ENCODE data around the gene POLL.
A peak's percentile ranks its signal among the peaks of the same experiment; 100 is the strongest.

Gene POLL

DNA sequence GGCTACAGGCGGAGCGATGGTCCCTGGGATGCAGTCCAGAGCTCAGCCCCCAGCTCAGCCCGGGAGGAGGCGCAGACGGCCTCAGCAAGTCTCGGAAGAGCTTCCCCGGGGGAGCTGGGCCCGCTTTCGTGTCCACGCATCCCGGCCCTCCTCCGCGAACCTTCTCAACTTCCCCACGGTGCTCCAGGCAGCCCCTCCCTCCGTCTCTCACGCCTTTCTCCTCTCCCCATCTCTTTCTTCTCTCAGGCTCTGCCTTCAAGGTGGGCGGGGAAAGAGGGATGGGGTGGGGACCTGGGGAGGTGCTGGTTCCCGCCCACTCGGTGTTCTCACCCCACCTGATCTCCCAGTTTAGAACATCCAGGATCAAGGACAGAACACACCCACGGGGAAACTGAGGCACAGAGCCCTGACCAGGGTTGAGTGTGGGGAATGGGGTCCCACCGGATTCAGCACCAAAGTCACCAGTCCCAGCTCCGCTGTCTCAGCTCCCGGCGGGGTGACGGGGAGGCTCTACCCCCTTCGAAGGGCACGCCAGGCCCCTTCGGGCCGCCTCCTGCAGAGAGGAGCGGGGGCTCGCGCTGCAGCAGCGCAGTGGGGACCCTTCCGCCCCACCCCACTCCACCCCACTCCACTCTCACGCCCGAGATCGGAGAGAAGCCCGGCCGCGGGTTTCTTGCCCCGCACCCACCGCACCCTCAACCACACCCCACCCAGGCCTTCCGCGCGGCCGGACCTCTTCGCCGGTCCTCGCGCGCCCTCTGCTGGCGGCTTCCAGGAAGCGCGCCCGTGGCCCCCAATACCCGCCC, 18.2 kb downstream of the POLL start:
- DNase-seq (ENCODE audit: insufficient read length, low spot score) (peak; percentile 96), FAIRE-seq (peak; percentile 82)
- TF ChIP-seq POU2F2 (IDR thresholded peaks at IDR 0.05; ENCODE audit: low read depth, low read length) = no peak
- no peak for TF ChIP-seq PAX5 (IDR thresholded peaks at IDR 0.05; ENCODE audit: insufficient read depth, low read length, severe bottlenecking)
- TF ChIP-seq POLR2A (IDR thresholded peaks at IDR 0.05; ENCODE audit: low read depth, low read length) = no peak
- no peak for TF ChIP-seq TAF1 (IDR thresholded peaks at IDR 0.05; ENCODE audit: low read depth, low read length)
- TF ChIP-seq POLR2AphosphoS5 (IDR thresholded peaks at IDR 0.05; ENCODE audit: low read depth, low read length) = no peak
- no peak for TF ChIP-seq SPI1 (IDR thresholded peaks at IDR 0.05; ENCODE audit: low read depth, low read length)

GRCh38 chr10:101569323-101569621, 18.8 kb downstream of the POLL start:
- no peak for FAIRE-seq
- TF ChIP-seq POLR2AphosphoS5 (IDR thresholded peaks at IDR 0.05; ENCODE audit: low read depth, low read length) (no peak), POLR2A (IDR thresholded peaks at IDR 0.05; ENCODE audit: low read depth, low read length) (no peak), TAF1 (IDR thresholded peaks at IDR 0.05; ENCODE audit: low read depth, low read length) (no peak), PAX5 (IDR thresholded peaks at IDR 0.05; ENCODE audit: insufficient read depth, low read length, severe bottlenecking) (no peak), SPI1 (IDR thresholded peaks at IDR 0.05; ENCODE audit: low read depth, low read length) (no peak), POU2F2 (IDR thresholded peaks at IDR 0.05; ENCODE audit: low read depth, low read length) (no peak)
- no peak for DNase-seq (ENCODE audit: insufficient read length, low spot score)

DNA sequence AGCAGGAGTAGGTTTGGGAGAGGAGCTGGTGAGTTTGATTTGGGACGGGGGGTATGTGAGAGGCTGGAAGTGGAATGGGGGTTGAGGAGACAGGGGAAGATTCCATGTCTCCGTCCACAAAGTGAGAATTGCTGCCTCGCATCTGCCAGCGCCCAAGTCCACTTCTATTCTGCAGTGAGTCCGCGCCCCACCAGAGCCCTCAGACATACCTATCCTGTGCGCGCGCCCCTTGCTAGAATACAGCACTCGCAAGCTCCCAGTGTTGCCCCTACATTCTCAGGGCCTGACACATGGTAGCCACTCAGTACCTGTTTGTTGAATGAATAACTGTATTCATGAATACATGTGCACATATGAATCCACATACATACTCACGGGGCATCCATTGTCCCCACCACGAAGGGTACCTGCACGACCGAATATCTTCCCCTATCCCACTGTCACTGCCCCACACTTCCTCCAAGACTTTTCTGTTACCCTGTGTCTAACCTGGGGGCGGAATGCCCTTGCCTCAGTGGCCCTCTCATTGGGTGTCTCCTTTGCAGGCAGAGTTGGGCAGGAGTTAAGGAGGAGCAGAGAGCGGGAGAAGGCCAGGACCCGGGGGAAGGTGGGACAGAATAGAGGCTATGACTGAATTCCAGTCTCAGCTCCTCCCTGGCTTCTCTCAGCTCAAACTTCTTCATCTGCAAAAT, 19.9 kb downstream of the POLL start:
- no peak for TF ChIP-seq TAF1 (IDR thresholded peaks at IDR 0.05; ENCODE audit: low read depth, low read length)
- TF ChIP-seq PAX5 (IDR thresholded peaks at IDR 0.05; ENCODE audit: insufficient read depth, low read length, severe bottlenecking) = no peak
- no peak for TF ChIP-seq POU2F2 (IDR thresholded peaks at IDR 0.05; ENCODE audit: low read depth, low read length)
- TF ChIP-seq SPI1 (IDR thresholded peaks at IDR 0.05; ENCODE audit: low read depth, low read length) = no peak
- TF ChIP-seq POLR2A (IDR thresholded peaks at IDR 0.05; ENCODE audit: low read depth, low read length) = no peak
- TF ChIP-seq POLR2AphosphoS5 (IDR thresholded peaks at IDR 0.05; ENCODE audit: low read depth, low read length) = no peak
- FAIRE-seq = no peak
- DNase-seq (ENCODE audit: insufficient read length, low spot score) = no peak

DNA sequence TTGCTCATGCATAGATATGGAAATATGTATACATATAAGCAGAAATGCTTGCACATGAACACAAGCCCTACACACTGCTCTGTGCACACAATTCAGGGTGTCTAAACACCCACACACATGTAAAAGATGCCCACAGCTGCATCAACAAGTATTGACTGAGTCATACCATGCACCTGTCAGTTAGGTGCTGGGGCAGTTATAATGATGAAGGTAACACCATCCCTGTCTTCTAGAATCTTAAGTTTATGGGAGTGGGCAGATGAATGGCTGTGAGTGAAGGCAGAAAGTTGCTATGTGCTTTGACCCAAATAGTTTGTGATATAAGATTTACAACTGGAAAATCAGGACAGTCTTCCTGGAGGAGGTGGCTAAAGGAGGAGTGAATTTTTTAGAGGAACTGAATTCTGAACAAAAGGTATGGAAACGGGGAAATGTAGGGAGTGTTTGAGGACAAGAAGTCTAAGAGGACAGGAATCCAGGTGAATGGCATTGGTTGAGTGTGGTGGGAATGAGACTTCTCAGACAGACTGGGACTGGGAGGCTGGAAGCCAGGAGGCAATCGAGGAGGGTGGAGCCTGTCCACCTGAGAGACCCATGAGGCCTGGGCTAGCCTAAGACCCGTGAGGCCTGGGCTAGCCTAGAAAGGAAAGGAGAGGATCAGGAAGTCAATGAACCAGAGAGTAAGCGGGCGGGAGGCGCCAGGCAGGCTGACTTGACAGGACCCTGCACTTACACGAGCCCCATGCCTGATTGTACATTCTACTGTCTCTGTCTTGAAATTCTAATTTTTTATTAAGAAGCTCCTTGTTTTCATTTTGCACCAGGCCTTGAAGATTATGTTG, 20.7 kb downstream of the POLL start:
- peak; percentile 13 for FAIRE-seq
- TF ChIP-seq POU2F2 (IDR thresholded peaks at IDR 0.05; ENCODE audit: low read depth, low read length) (no peak), TAF1 (IDR thresholded peaks at IDR 0.05; ENCODE audit: low read depth, low read length) (no peak), POLR2AphosphoS5 (IDR thresholded peaks at IDR 0.05; ENCODE audit: low read depth, low read length) (no peak)

GRCh38 chr10:101566333-101567164, 21.5 kb downstream of the POLL start:
- FAIRE-seq (peak; percentile 93), DNase-seq (ENCODE audit: insufficient read length, low spot score) (peak; percentile 63)
- no peak for TF ChIP-seq POLR2A (IDR thresholded peaks at IDR 0.05; ENCODE audit: low read depth, low read length)
- TF ChIP-seq PAX5 (IDR thresholded peaks at IDR 0.05; ENCODE audit: insufficient read depth, low read length, severe bottlenecking) = no peak
- no peak for TF ChIP-seq TAF1 (IDR thresholded peaks at IDR 0.05; ENCODE audit: low read depth, low read length)
- no peak for TF ChIP-seq POLR2AphosphoS5 (IDR thresholded peaks at IDR 0.05; ENCODE audit: low read depth, low read length)
- TF ChIP-seq SPI1 (IDR thresholded peaks at IDR 0.05; ENCODE audit: low read depth, low read length) = no peak
- no peak for TF ChIP-seq POU2F2 (IDR thresholded peaks at IDR 0.05; ENCODE audit: low read depth, low read length)

More for the DNA sequence above, 20.7 kb downstream of the POLL start:
- DNase-seq (ENCODE audit: insufficient read length, low spot score) = no peak

DNA sequence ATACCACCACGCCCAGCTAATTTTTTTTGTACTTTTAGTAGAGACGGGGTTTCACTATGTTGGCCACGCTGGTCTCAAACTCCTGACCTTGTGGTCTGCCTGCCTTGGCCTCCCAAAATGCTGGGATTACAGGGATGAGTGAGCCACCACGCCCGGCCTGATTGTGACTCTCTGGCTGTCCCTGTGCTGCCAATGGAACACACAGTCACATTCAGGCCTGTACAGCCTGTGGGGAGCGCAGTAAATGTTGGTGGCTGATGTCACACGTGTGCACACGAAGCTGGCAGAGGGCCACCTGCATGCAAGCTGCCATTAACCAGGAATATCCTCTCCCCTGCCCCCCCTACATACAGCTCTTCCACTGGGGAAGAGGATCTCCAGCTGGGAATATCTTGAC, 22.1 kb downstream of the POLL start:
- FAIRE-seq (peak; percentile 57), DNase-seq (ENCODE audit: insufficient read length, low spot score) (no peak)
- no peak for TF ChIP-seq SPI1 (IDR thresholded peaks at IDR 0.05; ENCODE audit: low read depth, low read length)
- TF ChIP-seq POLR2AphosphoS5 (IDR thresholded peaks at IDR 0.05; ENCODE audit: low read depth, low read length) = no peak
- TF ChIP-seq POLR2A (IDR thresholded peaks at IDR 0.05; ENCODE audit: low read depth, low read length) = no peak
- TF ChIP-seq PAX5 (IDR thresholded peaks at IDR 0.05; ENCODE audit: insufficient read depth, low read length, severe bottlenecking) = no peak
- TF ChIP-seq TAF1 (IDR thresholded peaks at IDR 0.05; ENCODE audit: low read depth, low read length) = no peak

DNA sequence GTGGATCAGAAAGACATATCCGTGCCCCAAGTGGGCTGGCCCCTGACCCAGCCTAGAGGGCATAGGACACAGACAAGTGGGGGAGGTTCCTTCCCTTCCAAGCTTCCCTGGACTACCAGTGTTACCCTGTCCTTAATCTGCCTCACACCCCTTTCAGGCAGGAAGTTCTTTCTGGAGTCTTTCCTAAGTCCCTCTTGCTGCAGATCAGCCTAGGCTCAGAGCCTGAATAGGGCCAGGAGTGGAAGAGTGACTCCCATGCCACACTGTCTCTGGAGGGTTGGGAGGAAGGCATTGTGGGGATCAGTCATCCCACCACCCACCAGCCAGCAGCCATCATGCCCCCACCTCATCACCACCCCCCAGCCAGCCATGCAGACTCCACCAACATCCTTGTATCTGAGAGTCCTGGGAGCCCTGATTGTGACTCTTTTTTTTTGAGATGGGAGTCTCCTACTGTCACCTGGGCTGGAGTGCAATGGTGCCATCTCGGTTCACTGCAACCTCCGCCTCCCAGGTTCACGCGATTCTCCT, 22.6 kb downstream of the POLL start:
- no peak for FAIRE-seq
- DNase-seq (ENCODE audit: insufficient read length, low spot score) = no peak
- TF ChIP-seq SPI1 (IDR thresholded peaks at IDR 0.05; ENCODE audit: low read depth, low read length) (no peak), TAF1 (IDR thresholded peaks at IDR 0.05; ENCODE audit: low read depth, low read length) (no peak), PAX5 (IDR thresholded peaks at IDR 0.05; ENCODE audit: insufficient read depth, low read length, severe bottlenecking) (no peak), POLR2A (IDR thresholded peaks at IDR 0.05; ENCODE audit: low read depth, low read length) (no peak)

- no peak for TF ChIP-seq POLR2A (IDR thresholded peaks at IDR 0.05; ENCODE audit: low read depth, low read length)
- DNase-seq (ENCODE audit: insufficient read length, low spot score) (no peak), FAIRE-seq (no peak)
Observed at GRCh38 chr10:101564490-101564991, 23.5 kb downstream of the POLL start.

Measured in GM12891 (cell line).